ENCODE measurements around the gene PLCE1.

- TF ChIP-seq EP300 (IDR thresholded peaks at IDR 0.05; ENCODE audit: borderline replicate concordance in 1 of 2, low read depth in 2 of 2, low read length in 2 of 2) = no peak
- no peak for TF ChIP-seq SIN3A (conservative IDR thresholded peaks at IDR 0.05 in 1 of 2, IDR thresholded peaks at IDR 0.05 in 1 of 2; ENCODE audit: low read depth in 1 of 2, low read length in 2 of 2)
- no peak for TF ChIP-seq CHD2 (IDR thresholded peaks at IDR 0.05; ENCODE audit: low read length)
- no peak for TF ChIP-seq POLR2A (IDR thresholded peaks at IDR 0.05; ENCODE audit: control extremely low read depth in 1 of 2, low read depth in 2 of 2, low read length in 2 of 2)
These were observed 47.5 kb downstream of the PLCE1 start for GRCh38 chr10:94041206-94041605.

All from H1 (cell line).